Epithelial cell of umbilical artery (primary cell): ENCODE measurements around the gene ITPRIPL2. TPM values are rescaled to one million over a fixed set of nuclear protein-coding genes. Genes with fewer than 3 reads are reported as not detected.

Experiments used
- total RNA-seq: library from RNA; depleted of rRNA; stranded (reverse); fragments of >200 nt; gene quantifications from 2 replicates; pipeline ENCODE4 v1.2.3, GENCODE V29; 2014

The ITPRIPL2 gene
- 33.9 and 43.2 TPM in 2 replicates for total RNA-seq

DNA sequence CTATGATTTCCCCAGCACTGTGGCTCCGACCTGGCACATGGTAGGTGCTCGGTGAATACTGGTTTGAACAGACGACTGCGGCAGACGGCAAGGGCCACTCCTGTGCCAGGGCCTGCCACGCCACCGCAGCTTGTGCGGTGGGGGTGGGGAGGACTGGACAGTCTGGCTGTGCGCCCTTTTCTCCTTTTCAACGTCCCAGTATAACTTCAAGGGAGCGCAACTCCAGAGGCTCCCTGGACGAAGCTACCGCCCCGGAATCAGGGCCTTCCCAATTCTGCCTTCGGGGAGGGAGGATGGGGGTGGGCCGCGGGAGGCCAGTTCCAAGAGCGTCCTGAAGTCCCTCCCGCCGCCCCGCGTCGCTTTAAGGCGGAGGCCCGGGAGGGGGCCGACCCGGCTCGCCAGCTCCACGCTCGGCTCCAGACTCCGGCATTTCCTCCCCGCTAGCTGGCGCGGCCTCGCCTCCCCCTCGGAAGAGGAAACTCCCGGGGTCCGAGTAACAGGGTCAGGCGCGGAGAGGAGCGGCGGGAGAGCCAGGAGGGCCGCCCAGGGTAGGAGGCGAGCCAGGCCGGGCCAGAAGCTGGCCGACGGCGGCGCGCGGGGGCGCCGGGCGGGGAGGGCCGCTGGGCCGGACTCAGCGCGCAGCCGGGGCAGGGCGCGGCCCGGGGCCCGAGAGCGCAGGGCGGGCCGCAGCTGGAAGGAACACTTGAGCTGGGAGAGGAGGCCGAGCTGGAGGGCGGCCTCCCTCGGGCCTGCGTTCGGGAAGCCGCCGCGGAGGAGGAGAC lies at the start of gene ITPRIPL2:
Gene ITPRIPL2, plus strand, starts transcription at position 388 of the 782 bp plus-strand sequence. CDS start 498 bp downstream, outside the sequence.

DNA sequence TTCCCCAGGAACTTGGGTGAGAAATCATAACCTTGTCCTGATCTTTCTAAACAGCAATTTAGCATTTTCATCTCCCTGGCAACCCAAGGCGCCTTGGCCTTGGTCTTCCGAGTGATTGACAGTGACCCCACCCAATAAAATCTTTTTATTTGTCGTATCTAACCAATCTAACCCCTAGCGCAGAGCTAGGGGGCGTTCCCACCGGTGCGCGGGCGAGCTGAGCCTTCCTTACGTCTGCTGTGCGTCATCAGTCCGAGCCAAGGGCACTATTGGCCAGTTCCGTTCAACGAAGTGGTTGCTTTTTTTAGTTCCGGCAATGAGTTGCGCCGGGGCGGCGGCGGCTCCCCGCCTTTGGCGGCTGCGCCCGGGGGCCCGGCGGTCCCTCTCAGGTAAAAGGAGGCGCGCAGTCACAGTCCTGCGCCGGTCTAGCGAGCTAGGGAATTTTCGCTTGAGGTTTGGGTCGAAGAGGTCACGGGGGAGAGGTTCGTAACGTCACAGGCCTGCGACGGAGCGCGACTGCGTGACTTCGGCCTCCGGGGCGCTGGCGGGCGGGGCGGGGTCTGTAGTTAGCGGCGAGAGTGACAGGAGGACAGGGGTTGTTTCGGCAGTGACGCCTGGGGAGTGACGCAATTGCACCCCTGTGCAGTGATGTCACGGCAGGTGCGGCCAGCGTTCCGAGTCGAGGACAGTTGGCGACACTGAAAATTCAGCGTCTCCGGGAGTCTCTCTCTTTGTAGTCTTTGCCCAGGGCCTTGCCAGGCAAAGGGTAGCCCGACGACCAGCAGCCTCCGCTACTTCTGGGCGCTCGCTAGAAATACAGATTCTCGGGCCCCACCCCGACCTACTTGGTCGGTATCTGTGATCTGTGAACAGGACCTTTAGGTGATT lies 46.2 kb upstream of the ITPRIPL2 start, which contains the start of gene COQ7:
Gene COQ7, plus strand, starts transcription at position 266 of the 888 bp plus-strand sequence. Its CDS starts 51 bp downstream, at position 317.

DNA sequence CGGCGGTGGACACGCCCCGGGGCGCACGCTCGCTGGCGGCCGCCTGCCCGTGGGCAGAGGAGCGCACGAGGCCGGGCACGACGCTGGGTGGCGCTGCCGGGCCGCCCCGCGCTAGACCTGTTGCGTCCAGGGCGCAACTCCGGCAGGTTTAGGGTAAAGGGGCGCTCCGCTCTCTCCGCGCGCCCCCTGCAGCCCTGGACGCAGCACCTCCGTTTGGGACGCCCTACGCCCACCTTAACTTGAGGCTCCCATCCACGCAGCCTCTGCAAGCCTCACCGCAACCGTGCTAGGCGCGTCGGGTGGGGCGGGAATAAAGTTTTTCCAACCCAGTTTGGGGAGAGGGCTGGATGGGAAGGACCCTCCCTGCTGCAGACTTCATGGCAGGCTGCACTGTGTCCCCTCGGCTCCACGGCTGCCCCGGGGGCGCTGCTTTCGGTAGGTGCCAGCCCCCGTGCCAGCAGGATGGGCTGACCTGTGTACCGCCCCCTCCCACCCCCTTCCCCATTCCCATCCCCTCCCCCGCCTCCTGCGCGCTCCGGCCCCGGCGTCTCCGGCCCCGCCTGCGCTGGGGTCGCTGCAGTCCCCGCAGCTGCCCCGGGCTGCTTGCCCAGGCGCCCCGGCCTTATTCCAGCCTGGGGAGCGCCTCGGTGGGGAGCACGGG lies 54.1 kb downstream of the ITPRIPL2 start, which contains the start of gene SYT17:
Gene SYT17, plus strand, starts transcription at position 531 of the 661 bp plus-strand sequence. CDS start 407 bp downstream, outside the sequence.

Other genes with a start within 250 kb of the ITPRIPL2 start
- gene SMG1, start 187.6 kb upstream of the ITPRIPL2 start, total RNA-seq: 53.3 and 58.7 TPM in 2 replicates
- gene TMC7, start 130.0 kb upstream of the ITPRIPL2 start, total RNA-seq: 2.6 and 3.5 TPM in 2 replicates
- 18.2 and 19.5 TPM in 2 replicates for gene COQ7, start 46.4 kb upstream of the ITPRIPL2 start, total RNA-seq
- gene SYT17, start 54.3 kb downstream of the ITPRIPL2 start, total RNA-seq: 0.91 and 4.2 TPM in 2 replicates
- not detected in 2 replicates for gene CLEC19A, start 171.8 kb downstream of the ITPRIPL2 start, total RNA-seq